Measurements from ENCODE around the gene ISG20.

ISG20 gene

GRCh38 chr15:88688394-88688933, 49.6 kb downstream of the ISG20 start:
- DNase-seq (ENCODE audit: low read depth) = no peak

- peak; percentile 3 for DNase-seq (ENCODE audit: low read depth)
Observed at GRCh38 chr15:88690331-88690730, 51.5 kb downstream of the ISG20 start.

- DNase-seq (ENCODE audit: low read depth) = no peak
Observed at GRCh38 chr15:88693191-88693590, 54.4 kb downstream of the ISG20 start.

- peak; percentile 16 for DNase-seq (ENCODE audit: low read depth)
Observed at GRCh38 chr15:88695101-88695500, 56.3 kb downstream of the ISG20 start.

DNA sequence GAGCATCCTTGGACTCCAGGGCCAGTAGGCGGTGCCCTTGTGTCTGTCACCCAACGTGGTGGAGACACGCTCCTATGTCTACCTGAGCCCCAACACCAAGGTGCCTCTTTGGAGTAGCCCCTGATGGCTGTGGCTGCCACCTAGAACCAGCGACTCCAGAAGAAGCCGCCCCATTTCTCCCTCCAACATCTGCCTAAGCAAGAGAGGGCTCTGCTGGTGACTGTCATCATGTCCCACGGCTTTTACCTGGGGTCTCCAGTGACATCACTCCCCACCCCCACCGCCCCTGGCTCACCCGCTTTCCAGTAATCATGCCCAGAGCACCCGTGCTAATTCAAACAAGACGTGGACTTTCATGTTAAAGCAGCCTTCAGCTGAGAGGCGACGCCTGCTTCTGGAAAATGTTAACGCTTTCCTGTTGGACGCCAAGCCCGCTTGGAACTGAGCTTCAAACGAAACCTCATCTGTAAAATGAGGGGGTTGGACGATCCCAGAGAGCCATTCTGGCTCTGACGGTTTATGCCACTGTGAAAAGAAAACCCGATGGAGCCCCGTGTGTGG, 57.0 kb downstream of the ISG20 start:
- DNase-seq (ENCODE audit: low read depth) = no peak

GRCh38 chr15:88696254-88696653, 57.4 kb downstream of the ISG20 start:
- no peak for DNase-seq (ENCODE audit: low read depth)

DNA sequence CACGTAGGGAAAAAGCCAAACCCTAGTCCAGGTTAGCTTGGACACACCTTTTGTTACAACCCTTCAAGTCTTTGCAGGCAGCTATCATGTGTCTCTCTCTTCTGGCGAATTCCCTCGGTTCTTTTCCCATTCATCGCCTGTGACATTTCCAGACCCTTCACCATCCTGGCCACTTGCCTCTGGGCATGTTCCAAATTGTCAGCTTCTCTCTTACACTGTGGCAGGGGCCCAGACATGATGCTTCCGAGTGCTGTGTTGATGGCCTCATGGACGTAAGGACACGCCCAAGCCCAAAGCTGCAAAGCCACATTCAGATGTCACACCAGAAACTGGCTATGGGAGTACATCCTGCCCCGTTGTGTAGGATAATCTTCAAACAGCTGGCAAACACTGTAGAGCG, 58.5 kb downstream of the ISG20 start:
- no peak for DNase-seq (ENCODE audit: low read depth)

DNA sequence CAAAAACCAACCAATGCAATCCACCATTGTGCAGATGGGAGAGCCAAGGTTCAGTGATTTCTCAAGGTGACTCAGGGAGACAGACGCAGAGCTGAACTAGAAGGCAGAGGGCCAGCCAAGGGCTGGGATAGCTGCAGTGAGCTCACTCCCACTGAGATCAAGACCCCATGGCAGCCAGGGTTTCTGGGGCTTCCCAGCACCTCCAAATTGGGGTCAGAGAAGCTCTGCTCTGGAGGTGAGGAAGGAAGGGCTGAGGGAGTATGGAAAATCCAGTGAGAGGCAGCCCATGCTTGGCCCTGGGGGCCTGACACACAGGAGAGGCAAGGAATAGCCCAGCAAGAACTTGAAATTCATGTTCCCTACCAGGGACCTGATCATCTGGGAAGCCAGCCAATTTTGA, 61.0 kb downstream of the ISG20 start:
- no peak for DNase-seq (ENCODE audit: low read depth)

GRCh38 chr15:88700716-88701115, 61.9 kb downstream of the ISG20 start:
- DNase-seq (ENCODE audit: low read depth) = no peak

- peak; percentile 36 for DNase-seq (ENCODE audit: low read depth)
Observed at GRCh38 chr15:88701561-88702095, 62.8 kb downstream of the ISG20 start.

DNA sequence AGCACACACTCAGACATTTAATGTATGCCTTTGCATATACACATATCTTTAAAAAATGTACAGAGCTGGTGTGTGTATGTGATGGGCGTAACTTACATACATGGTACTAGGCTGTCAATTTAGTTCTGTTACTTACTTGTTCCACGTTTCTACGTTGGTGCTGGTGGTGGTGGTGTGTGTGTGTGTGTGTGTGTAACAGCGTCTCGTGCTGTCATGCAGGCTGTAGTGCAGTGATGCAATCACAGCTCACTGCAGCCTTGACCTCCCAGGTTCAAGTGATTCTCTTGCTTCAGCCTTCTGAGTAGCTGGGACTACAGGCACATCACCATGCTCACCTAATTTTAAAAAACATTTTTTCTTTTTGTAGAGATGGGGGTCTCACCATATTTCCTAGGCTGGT, 64.2 kb downstream of the ISG20 start:
- no peak for DNase-seq (ENCODE audit: low read depth)

DNA sequence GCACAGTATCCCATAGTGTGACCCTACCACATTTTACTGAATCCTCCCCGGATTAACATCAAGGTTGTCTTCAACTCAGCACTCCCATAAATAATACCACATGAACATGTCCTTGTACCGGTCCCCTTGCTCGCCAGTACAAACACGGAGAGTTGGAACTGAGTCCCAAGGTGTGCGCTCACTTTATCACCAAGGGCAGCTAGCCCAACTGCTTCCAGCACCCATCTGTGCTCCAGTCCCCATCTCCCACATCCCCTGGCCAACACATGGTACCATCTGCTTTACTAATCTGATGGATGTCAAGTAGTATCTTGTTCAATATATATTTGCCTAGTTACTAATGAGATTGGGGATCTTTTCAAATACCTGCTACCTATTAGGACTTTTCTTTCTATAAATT, 64.7 kb downstream of the ISG20 start:
- no peak for DNase-seq (ENCODE audit: low read depth)

GRCh38 chr15:88704791-88705768, 66.3 kb downstream of the ISG20 start:
- peak; percentile 6 for DNase-seq (ENCODE audit: low read depth)

GRCh38 chr15:88705769-88706165, 67.0 kb downstream of the ISG20 start:
- DNase-seq (ENCODE audit: low read depth) = no peak
